SK-N-SH treated with all-trans-retinoic acid at 6 μM for 48 hours (cell line): Measurements from ENCODE around the gene OR2T11.

Source experiments
- ATAC-seq: fragments of 200-7000 bp; cut with Tn5 transposase; 3 replicates; pipeline ENCODE4 v1.9.1; 2020; ENCODE audit warnings: mild to moderate bottlenecking, moderate library complexity
- ARNTL ChIP-seq: fragments of 450-650 bp; formaldehyde crosslinking; IDR thresholded peaks from 2 replicates; pipeline ENCODE4 v1.5.0; 2020; ENCODE audit warnings: low read depth, mild to moderate bottlenecking, moderate library complexity, borderline replicate concordance
- BACH2 ChIP-seq: fragments of 250-450 bp; sonication (Bioruptor Pico); IDR thresholded peaks from 2 replicates; pipeline ENCODE4 v1.9.0; 2021; ENCODE audit warnings: mild to moderate bottlenecking, borderline replicate concordance
- CSDC2 ChIP-seq: fragments of 250-450 bp; sonication (Bioruptor Pico); IDR thresholded peaks from 2 replicates; pipeline ENCODE4 v1.5.0; 2020; ENCODE audit warnings: mild to moderate bottlenecking, moderate library complexity
- CSRNP3 ChIP-seq: fragments of 250-450 bp; sonication (Bioruptor Pico); IDR thresholded peaks from 2 replicates; pipeline ENCODE4 v1.5.1; 2021; ENCODE audit warnings: mild to moderate bottlenecking, moderate library complexity
- ESRRG ChIP-seq: fragments of 250-450 bp; sonication (Bioruptor Pico); IDR thresholded peaks from 2 replicates; pipeline ENCODE4 v1.6.1; 2021; ENCODE audit warnings: mild to moderate bottlenecking
- GLIS3 ChIP-seq: fragments of 250-450 bp; sonication (Bioruptor Pico); IDR thresholded peaks from 2 replicates; pipeline ENCODE4 v1.5.0; 2020; ENCODE audit warnings: mild to moderate bottlenecking, moderate library complexity
- ISL1 ChIP-seq: fragments of 250-450 bp; sonication (Bioruptor Pico); IDR thresholded peaks from 2 replicates; pipeline ENCODE4 v2.1.2; 2022; ENCODE audit warnings: mild to moderate bottlenecking, moderate library complexity
- OSR1 ChIP-seq: fragments of 250-450 bp; sonication (Bioruptor Pico); IDR thresholded peaks from 2 replicates; pipeline ENCODE4 v1.8.0; 2022; ENCODE audit warnings: moderate library complexity, mild to moderate bottlenecking, inconsistent platforms
- POU6F1 ChIP-seq: fragments of 250-450 bp; sonication (Bioruptor Pico); IDR thresholded peaks from 2 replicates; pipeline ENCODE4 v1.8.0; 2021; ENCODE audit warnings: low read depth, mild to moderate bottlenecking, moderate library complexity, borderline replicate concordance
- PPARA ChIP-seq: fragments of 250-450 bp; sonication (Bioruptor Pico); IDR thresholded peaks from 2 replicates; pipeline ENCODE4 v1.5.0; 2020; ENCODE audit warnings: mild to moderate bottlenecking, borderline replicate concordance
- SNAI2 ChIP-seq: fragments of 250-450 bp; sonication (Bioruptor Pico); IDR thresholded peaks from 2 replicates; pipeline ENCODE4 v1.5.0; 2020; ENCODE audit warnings: mild to moderate bottlenecking, moderate library complexity
- TCF4 ChIP-seq: fragments of 250-450 bp; sonication (Bioruptor Pico); IDR thresholded peaks from 2 replicates; pipeline ENCODE4 v1.8.0; 2021; ENCODE audit warnings: mild to moderate bottlenecking, moderate library complexity, borderline replicate concordance
- TOX ChIP-seq: fragments of 250-450 bp; sonication (Bioruptor Pico); IDR thresholded peaks from 2 replicates; pipeline ENCODE4 v1.8.0; 2021; ENCODE audit warnings: mild to moderate bottlenecking, moderate library complexity, borderline replicate concordance
- ZC3H10 ChIP-seq: fragments of 250-450 bp; sonication (Bioruptor Pico); IDR thresholded peaks from 2 replicates; pipeline ENCODE4 v1.5.1; 2021; ENCODE audit warnings: mild to moderate bottlenecking, moderate library complexity
- ZFP3 ChIP-seq: fragments of 250-450 bp; sonication (Bioruptor Pico); IDR thresholded peaks from 2 replicates; pipeline ENCODE4 v1.5.0; 2020; ENCODE audit warnings: mild to moderate bottlenecking, moderate library complexity
- ZFP30 ChIP-seq: fragments of 450-650 bp; formaldehyde crosslinking; IDR thresholded peaks from 2 replicates; pipeline ENCODE4 v1.5.0; 2022; ENCODE audit warnings: mild to moderate bottlenecking, moderate library complexity
- ZNF565 ChIP-seq: fragments of 450-650 bp; formaldehyde crosslinking; conservative IDR thresholded peaks from 2 replicates; pipeline ENCODE4 v1.5.0; 2020; ENCODE audit warnings: low read depth, mild to moderate bottlenecking, moderate library complexity
- ZNF70 ChIP-seq: fragments of 450-650 bp; formaldehyde crosslinking; IDR thresholded peaks from 2 replicates; pipeline ENCODE4 v1.5.0; 2020; ENCODE audit warnings: mild to moderate bottlenecking, moderate library complexity
- ZNF8 ChIP-seq: fragments of 450-650 bp; formaldehyde crosslinking; IDR thresholded peaks from 2 replicates; pipeline ENCODE4 v1.5.0; 2020; ENCODE audit warnings: mild to moderate bottlenecking, moderate library complexity
- TF ChIP-seq, protein P1 (sequence below): fragments of 250-450 bp; sonication (Bioruptor Pico); IDR thresholded peaks from 2 replicates; pipeline ENCODE4 v1.5.0; 2020; ENCODE audit warnings: mild to moderate bottlenecking, moderate library complexity
- TF ChIP-seq, protein P2 (sequence below): fragments of 250-450 bp; sonication (Bioruptor Pico); IDR thresholded peaks from 2 replicates; pipeline ENCODE4 v1.8.0; 2020; ENCODE audit warnings: mild to moderate bottlenecking, moderate library complexity, borderline replicate concordance

OR2T11 gene

GRCh38 chr1:248592655-248593054, 42.2 kb downstream of the OR2T11 start:
- no peak for TF ChIP-seq POU6F1
- TF ChIP-seq OSR1 (CRISPR knock-in tag), result no peak
- no peak for TF ChIP-seq ZFP30 (CRISPR knock-in tag)
- no peak for TF ChIP-seq ISL1
- TF ChIP-seq TOX (CRISPR knock-in tag), result no peak
- TF ChIP-seq ZNF565, result no peak
- TF ChIP-seq PPARA (CRISPR knock-in tag), result no peak
- TF ChIP-seq BACH2 (CRISPR knock-in tag), result no peak
- TF ChIP-seq CSRNP3 (CRISPR knock-in tag), result no peak
- no peak for TF ChIP-seq ZC3H10
- TF ChIP-seq ESRRG (CRISPR knock-in tag), result no peak
- TF ChIP-seq, protein P1, sequence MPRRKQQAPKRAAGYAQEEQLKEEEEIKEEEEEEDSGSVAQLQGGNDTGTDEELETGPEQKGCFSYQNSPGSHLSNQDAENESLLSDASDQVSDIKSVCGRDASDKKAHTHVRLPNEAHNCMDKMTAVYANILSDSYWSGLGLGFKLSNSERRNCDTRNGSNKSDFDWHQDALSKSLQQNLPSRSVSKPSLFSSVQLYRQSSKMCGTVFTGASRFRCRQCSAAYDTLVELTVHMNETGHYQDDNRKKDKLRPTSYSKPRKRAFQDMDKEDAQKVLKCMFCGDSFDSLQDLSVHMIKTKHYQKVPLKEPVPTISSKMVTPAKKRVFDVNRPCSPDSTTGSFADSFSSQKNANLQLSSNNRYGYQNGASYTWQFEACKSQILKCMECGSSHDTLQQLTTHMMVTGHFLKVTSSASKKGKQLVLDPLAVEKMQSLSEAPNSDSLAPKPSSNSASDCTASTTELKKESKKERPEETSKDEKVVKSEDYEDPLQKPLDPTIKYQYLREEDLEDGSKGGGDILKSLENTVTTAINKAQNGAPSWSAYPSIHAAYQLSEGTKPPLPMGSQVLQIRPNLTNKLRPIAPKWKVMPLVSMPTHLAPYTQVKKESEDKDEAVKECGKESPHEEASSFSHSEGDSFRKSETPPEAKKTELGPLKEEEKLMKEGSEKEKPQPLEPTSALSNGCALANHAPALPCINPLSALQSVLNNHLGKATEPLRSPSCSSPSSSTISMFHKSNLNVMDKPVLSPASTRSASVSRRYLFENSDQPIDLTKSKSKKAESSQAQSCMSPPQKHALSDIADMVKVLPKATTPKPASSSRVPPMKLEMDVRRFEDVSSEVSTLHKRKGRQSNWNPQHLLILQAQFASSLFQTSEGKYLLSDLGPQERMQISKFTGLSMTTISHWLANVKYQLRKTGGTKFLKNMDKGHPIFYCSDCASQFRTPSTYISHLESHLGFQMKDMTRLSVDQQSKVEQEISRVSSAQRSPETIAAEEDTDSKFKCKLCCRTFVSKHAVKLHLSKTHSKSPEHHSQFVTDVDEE (CRISPR knock-in tag), result no peak
- TF ChIP-seq, protein P2, sequence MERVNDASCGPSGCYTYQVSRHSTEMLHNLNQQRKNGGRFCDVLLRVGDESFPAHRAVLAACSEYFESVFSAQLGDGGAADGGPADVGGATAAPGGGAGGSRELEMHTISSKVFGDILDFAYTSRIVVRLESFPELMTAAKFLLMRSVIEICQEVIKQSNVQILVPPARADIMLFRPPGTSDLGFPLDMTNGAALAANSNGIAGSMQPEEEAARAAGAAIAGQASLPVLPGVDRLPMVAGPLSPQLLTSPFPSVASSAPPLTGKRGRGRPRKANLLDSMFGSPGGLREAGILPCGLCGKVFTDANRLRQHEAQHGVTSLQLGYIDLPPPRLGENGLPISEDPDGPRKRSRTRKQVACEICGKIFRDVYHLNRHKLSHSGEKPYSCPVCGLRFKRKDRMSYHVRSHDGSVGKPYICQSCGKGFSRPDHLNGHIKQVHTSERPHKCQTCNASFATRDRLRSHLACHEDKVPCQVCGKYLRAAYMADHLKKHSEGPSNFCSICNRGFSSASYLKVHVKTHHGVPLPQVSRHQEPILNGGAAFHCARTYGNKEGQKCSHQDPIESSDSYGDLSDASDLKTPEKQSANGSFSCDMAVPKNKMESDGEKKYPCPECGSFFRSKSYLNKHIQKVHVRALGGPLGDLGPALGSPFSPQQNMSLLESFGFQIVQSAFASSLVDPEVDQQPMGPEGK (CRISPR knock-in tag), result no peak
- TF ChIP-seq SNAI2, result no peak
- no peak for TF ChIP-seq ZNF8
- TF ChIP-seq ARNTL (CRISPR knock-in tag), result no peak
- no peak for TF ChIP-seq TCF4 (CRISPR knock-in tag)
- TF ChIP-seq, all 23 proteins: peak for 0
- ATAC-seq, result no peak

- no peak for ATAC-seq
Observed at GRCh38 chr1:248590055-248590454, 44.8 kb downstream of the OR2T11 start.

DNA sequence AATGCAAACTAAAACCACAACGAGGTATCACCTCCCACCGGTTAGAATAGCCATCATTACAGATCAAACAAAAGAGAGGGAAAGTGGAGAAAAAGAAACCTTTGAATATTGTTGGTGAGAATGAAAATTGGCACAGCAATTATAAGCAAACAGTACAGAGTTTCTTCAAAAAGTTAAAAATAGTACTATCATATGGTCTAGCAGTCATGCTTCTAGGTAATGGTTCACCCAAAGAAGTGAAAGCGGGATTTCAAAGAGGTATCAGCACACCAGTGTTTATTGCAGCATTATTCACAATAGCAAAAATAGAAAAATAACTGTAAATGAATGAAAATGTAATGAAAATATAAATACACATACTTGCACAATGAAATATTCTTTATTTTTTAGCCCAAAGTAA, 45.6 kb downstream of the OR2T11 start:
- no peak for ATAC-seq
- TF ChIP-seq ZNF70 (CRISPR knock-in tag) (no peak), SNAI2 (no peak), PPARA (CRISPR knock-in tag) (no peak), ESRRG (CRISPR knock-in tag) (no peak), TOX (CRISPR knock-in tag) (no peak), GLIS3 (CRISPR knock-in tag) (no peak), ZNF565 (no peak), ZFP3 (no peak), ZFP30 (CRISPR knock-in tag) (no peak), POU6F1 (no peak), OSR1 (CRISPR knock-in tag) (no peak), CSRNP3 (CRISPR knock-in tag) (no peak)

More at GRCh38 chr1:248590055-248590454, 44.8 kb downstream of the OR2T11 start:
- TF ChIP-seq ZFP3 (no peak), ARNTL (CRISPR knock-in tag) (no peak), ZNF8 (no peak), SNAI2 (no peak), BACH2 (CRISPR knock-in tag) (no peak), CSDC2 (CRISPR knock-in tag) (no peak), CSRNP3 (CRISPR knock-in tag) (no peak), ESRRG (CRISPR knock-in tag) (no peak), ZNF70 (CRISPR knock-in tag) (no peak), ISL1 (no peak), TOX (CRISPR knock-in tag) (no peak)
